OCI-LY3 (cell line): Measurements from ENCODE around the gene MAD1L1.

Experiments
- CTCF ChIP-seq: fragments of 200-600, 300-600 bp; sonication (generic); IDR thresholded peaks from 2 replicates; pipeline ENCODE4 v1.5.1; 2014; ENCODE audit warnings: antibody characterized with exemption, low read length, low read depth
- EZH2phosphoT487 ChIP-seq: fragments of 200-600 bp; shearing (Covaris generic); IDR thresholded peaks from 2 replicates; pipeline ENCODE4 v1.6.1; 2018; ENCODE audit warnings: antibody characterized with exemption, mixed run types, low read depth

GRCh38 chr7:1798191-1798590 is 434.6 kb downstream of the MAD1L1 start:
- TF ChIP-seq CTCF (no peak), EZH2phosphoT487 (no peak)
